Measurements from ENCODE around the gene CACNA2D3.

DNA sequence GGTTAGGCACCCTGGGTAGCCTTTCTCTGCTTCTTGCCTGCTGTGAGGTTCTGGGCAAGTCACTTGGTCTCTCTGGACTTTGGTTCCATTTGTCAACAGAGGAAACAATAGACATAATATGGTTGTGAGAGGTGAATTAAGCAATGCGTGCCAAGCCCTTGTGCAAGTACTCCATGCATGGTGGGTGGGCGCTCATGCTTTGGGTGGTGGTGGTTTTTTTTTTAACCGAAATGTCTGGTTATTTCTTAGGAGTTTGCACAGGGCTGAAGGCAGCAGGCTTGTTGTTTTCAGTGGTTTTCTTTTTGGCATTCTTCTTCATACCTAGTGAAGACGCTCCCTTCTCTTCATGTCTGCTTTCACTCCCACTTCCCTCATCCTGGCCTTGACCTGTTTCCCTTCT is 889.7 kb downstream of the CACNA2D3 start:
- TF ChIP-seq, protein P1, sequence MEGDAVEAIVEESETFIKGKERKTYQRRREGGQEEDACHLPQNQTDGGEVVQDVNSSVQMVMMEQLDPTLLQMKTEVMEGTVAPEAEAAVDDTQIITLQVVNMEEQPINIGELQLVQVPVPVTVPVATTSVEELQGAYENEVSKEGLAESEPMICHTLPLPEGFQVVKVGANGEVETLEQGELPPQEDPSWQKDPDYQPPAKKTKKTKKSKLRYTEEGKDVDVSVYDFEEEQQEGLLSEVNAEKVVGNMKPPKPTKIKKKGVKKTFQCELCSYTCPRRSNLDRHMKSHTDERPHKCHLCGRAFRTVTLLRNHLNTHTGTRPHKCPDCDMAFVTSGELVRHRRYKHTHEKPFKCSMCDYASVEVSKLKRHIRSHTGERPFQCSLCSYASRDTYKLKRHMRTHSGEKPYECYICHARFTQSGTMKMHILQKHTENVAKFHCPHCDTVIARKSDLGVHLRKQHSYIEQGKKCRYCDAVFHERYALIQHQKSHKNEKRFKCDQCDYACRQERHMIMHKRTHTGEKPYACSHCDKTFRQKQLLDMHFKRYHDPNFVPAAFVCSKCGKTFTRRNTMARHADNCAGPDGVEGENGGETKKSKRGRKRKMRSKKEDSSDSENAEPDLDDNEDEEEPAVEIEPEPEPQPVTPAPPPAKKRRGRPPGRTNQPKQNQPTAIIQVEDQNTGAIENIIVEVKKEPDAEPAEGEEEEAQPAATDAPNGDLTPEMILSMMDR (IDR thresholded peaks at IDR 0.05; ENCODE audit: insufficient read depth, low read depth, low read length): no peak
- no peak for TF ChIP-seq EZH2 (IDR thresholded peaks at IDR 0.05; ENCODE audit: insufficient read depth, low read length)
